Endothelial cell of umbilical vein (primary cell): ENCODE measurements around the gene TTC3. TPM values are rescaled to one million over a fixed set of nuclear protein-coding genes. Genes with fewer than 3 reads are reported as not detected.

ENCODE experiments used
- BruUV-seq: library from RNA; stranded (reverse); fragments of 400-500 nt; replicated peaks from 2 replicates; lab custom pipeline; 2021; lab: Mats Ljungman, UMichigan
- CTCF ChIA-PET: fragments of 300-600, 350-600 bp; sonication (Branson Sonifier 250); formaldehyde crosslinking; loops from one replicate; lab custom pipeline; 2021; ENCODE audit warnings: antibody characterized with exemption, inconsistent platforms; lab: Charles Lee
- POLR2A ChIA-PET: fragments of 300-600, 350-600 bp; sonication (Branson Sonifier 250); formaldehyde crosslinking; loops from one replicate; lab custom pipeline; 2021; ENCODE audit warnings: antibody characterized with exemption, inconsistent platforms; lab: Charles Lee
- DNase-seq: peaks from one replicate; pipeline ENCODE4 v3.0.0-alpha.2; 2011; ENCODE audit warnings: low read depth, low spot score
- FAIRE-seq: peaks from 2 replicates; lab custom pipeline; 2011; peaks lifted over from hg19 to GRCh38; lab: Jason Lieb, UNC
- H2AFZ ChIP-seq: 2 replicates; pipeline ENCODE4 v1.6.0; 2012; ENCODE audit warnings: low read depth, low read length, control low read depth, inconsistent platforms
- H3K27ac ChIP-seq: 2 replicates; pipeline ENCODE4 v1.5.1; 2011; ENCODE audit warnings: low read depth, mild to moderate bottlenecking, control low read depth, low read length, moderate library complexity; ENCODE audit not compliant: insufficient read depth
- H3K27me3 ChIP-seq, 2 experiments: 2 replicates each; pipeline versions ENCODE4 v1.6.0 to v1.6.1; 2011; ENCODE audit warnings: low read length in 2 of 2, mixed read lengths in 1 of 2; ENCODE audit not compliant: control insufficient read depth in 2 of 2, insufficient read depth in 2 of 2
- H3K36me3 ChIP-seq, 2 experiments: 2 replicates in 1 of 2; 3 replicates in 1 of 2; pipeline ENCODE4 v1.5.1; 2011; ENCODE audit warnings: low read length in 2 of 2, mild to moderate bottlenecking in 1 of 2, moderate library complexity in 1 of 2; ENCODE audit not compliant: control insufficient read depth in 2 of 2, insufficient read depth in 2 of 2; ENCODE audit errors: extremely low read depth in 1 of 2
- H3K4me1 ChIP-seq: 3 replicates; pipeline ENCODE4 v1.5.1; 2011; ENCODE audit warnings: mild to moderate bottlenecking, low read length; ENCODE audit not compliant: control insufficient read depth, insufficient read depth; ENCODE audit errors: extremely low read depth
- H3K4me2 ChIP-seq: 2 replicates; pipeline ENCODE4 v1.6.1; 2011; ENCODE audit warnings: low read length, control low read depth, mixed read lengths; ENCODE audit not compliant: insufficient read depth
- H3K4me3 ChIP-seq, 3 experiments: fragments of 200-600 bp in 1 of 3; sonication (generic), shearing (Covaris generic) in 1 of 3; replicated peaks in 1 of 3; 2 replicates each; pipeline ENCODE4 v1.5.1; 2011 to 2016; ENCODE audit warnings: control low read depth in 3 of 3, low read length in 3 of 3, mild to moderate bottlenecking in 2 of 3, inconsistent platforms in 1 of 3, low read depth in 1 of 3, moderate library complexity in 1 of 3; ENCODE audit not compliant: insufficient read depth in 1 of 3
- H3K79me2 ChIP-seq: 2 replicates; pipeline ENCODE4 v1.6.0; 2012; ENCODE audit warnings: low read length, inconsistent platforms; ENCODE audit not compliant: control insufficient read depth, insufficient read depth
- H3K9ac ChIP-seq: replicated peaks from 2 replicates; pipeline ENCODE3; 2011; ENCODE audit warnings: low read length, control low read depth; ENCODE audit not compliant: insufficient read depth; ENCODE audit errors: extremely low read depth
- H3K9me1 ChIP-seq: replicated peaks from 3 replicates; pipeline ENCODE4 v1.6.0; 2011; ENCODE audit warnings: mild to moderate bottlenecking, low read length; ENCODE audit not compliant: control insufficient read depth, insufficient read depth; ENCODE audit errors: extremely low read depth
- H3K9me3 ChIP-seq: replicated peaks from 2 replicates; pipeline ENCODE4 v1.5.1; 2012; ENCODE audit warnings: low read length, inconsistent platforms; ENCODE audit not compliant: control insufficient read depth, insufficient read depth
- H4K20me1 ChIP-seq: replicated peaks from 2 replicates; pipeline ENCODE3; 2011; ENCODE audit warnings: mild to moderate bottlenecking, low read length; ENCODE audit not compliant: control insufficient read depth, insufficient read depth; ENCODE audit errors: extremely low read depth
- CTCF ChIP-seq, 2 donors: IDR thresholded peaks; 1 replicate in 1 of 2; 2 replicates in 1 of 2; pipeline ENCODE4 v1.5.1; 2011; ENCODE audit warnings: low read length in 2 of 2, mild to moderate bottlenecking in 2 of 2, moderate library complexity in 2 of 2, control low read depth in 1 of 2, inconsistent platforms in 1 of 2, low read depth in 1 of 2; ENCODE audit not compliant: insufficient read depth in 1 of 2; ENCODE audit errors: extremely low read depth in 1 of 2
- EZH2 ChIP-seq: IDR thresholded peaks from 2 replicates; pipeline ENCODE4 v1.6.1; 2012; ENCODE audit warnings: borderline replicate concordance, low read depth, mild to moderate bottlenecking, moderate library complexity, low read length, inconsistent platforms; ENCODE audit not compliant: severe bottlenecking
- FOS ChIP-seq: IDR thresholded peaks from 2 replicates; pipeline ENCODE4 v1.6.1; 2011; ENCODE audit warnings: mild to moderate bottlenecking, low read length, moderate library complexity, borderline replicate concordance; ENCODE audit not compliant: insufficient read depth
- GATA2 ChIP-seq: IDR thresholded peaks from 2 replicates; pipeline ENCODE4 v1.7.0; 2011; ENCODE audit warnings: low read depth, mild to moderate bottlenecking, moderate library complexity, mixed read lengths, low read length; ENCODE audit not compliant: insufficient read length, insufficient read depth
- JUN ChIP-seq: IDR thresholded peaks from 2 replicates; pipeline ENCODE4 v1.6.1; 2011; ENCODE audit warnings: borderline replicate concordance, low read depth; ENCODE audit not compliant: insufficient read length, insufficient read depth
- MAX ChIP-seq: IDR thresholded peaks from 2 replicates; pipeline ENCODE4 v1.6.1; 2011; ENCODE audit not compliant: insufficient read depth, insufficient read length
- MYC ChIP-seq: IDR thresholded peaks from one replicate; pipeline ENCODE4 v1.6.1; 2011; ENCODE audit warnings: mild to moderate bottlenecking, low read depth, low read length
- POLR2A ChIP-seq: IDR thresholded peaks from 2 replicates; pipeline ENCODE4 v1.6.1; 2012; ENCODE audit warnings: low read depth, mild to moderate bottlenecking, control low read depth, low read length
- POLR2AphosphoS5 ChIP-seq: IDR thresholded peaks from 2 replicates; pipeline ENCODE4 v1.6.1; 2012; ENCODE audit warnings: low read depth, mild to moderate bottlenecking, control low read depth, low read length, moderate library complexity; ENCODE audit not compliant: insufficient read depth
- dilution Hi-C: fragments of 300-500 bp; cut with MboI; formaldehyde crosslinking; loops from one replicate; pipeline ENCODE4 v1.15.0; 2019; ENCODE audit warnings: low sequenced_read_pairs; ENCODE audit not compliant: extremely low pct_ligation_motif_present
- intact Hi-C: fragments of 100-400 bp; cut with micrococcal nuclease; formaldehyde crosslinking; loops from one replicate; pipeline ENCODE4 v1.10.0; 2022
- polyA plus RNA-seq, 4 experiments: library from polyadenylated mRNA; depleted of rRNA in 3 of 4; stranded (reverse) in 3 of 4; unstranded in 1 of 4; fragments of >200 nt; gene quantifications; 2 replicates each; pipeline versions ENCODE4 v1.2.1 to v1.2.3, GENCODE V29; 2011 to 2012; ENCODE audit warnings: missing spikeins in 1 of 4
- total RNA-seq: library from RNA; stranded (reverse); gene quantifications from 2 replicates; pipeline ENCODE4 v1.2.3, GENCODE V29; 2021

TTC3 gene
- total and polyA plus RNA-seq, 2 donors (not counting 3 experiments of a cell fraction or from before 2014, with no cell fraction given) = 26.2 to 113 TPM

GRCh38 chr21:37196847-37197246 lies 123.8 kb downstream of the TTC3 start:
- FAIRE-seq = no peak
- no peak for DNase-seq
- no TSS peak for BruUV-seq
- no peak overlapping the region for H3K9ac ChIP-seq
- no peaks in the 10 kb centered on the region for H3K9me3 ChIP-seq
- no peaks in the 10 kb centered on the region for H3K9me1 ChIP-seq
- no peaks in the 10 kb centered on the region for H4K20me1 ChIP-seq
- CTCF ChIA-PET = no interaction called here
- no peaks in the 10 kb centered on the region for H3K79me2 ChIP-seq
- H3K4me1 ChIP-seq = no peaks in the 10 kb centered on the region
- H3K27ac ChIP-seq = no peak overlapping the region
- intact Hi-C loops = no loop called here
- no peaks in the 10 kb centered on the region for H3K27me3 ChIP-seq
- no peak overlapping the region for H2AFZ ChIP-seq
- no peak overlapping the region for H3K4me2 ChIP-seq
- POLR2A ChIA-PET = no interaction called here
- peaks cover 13 to 22% of the 10 kb centered on the region in 2 experiments for H3K36me3 ChIP-seq
- dilution Hi-C loops = no loop called here
- TF ChIP-seq POLR2A = no peak
- TF ChIP-seq MAX = no peak
- TF ChIP-seq GATA2 = no peak
- no peak for TF ChIP-seq JUN
- no peak for TF ChIP-seq CTCF (IDR thresholded peaks at IDR 0.05; ENCODE audit: extremely low read depth in 1 of 2, insufficient read depth in 1 of 2, low read depth in 1 of 2, low read length in 2 of 2)
- TF ChIP-seq FOS = no peak
- no peak for TF ChIP-seq POLR2AphosphoS5
- no peak for TF ChIP-seq MYC
- no peak for TF ChIP-seq EZH2
- no peak overlapping the region for H3K4me3 ChIP-seq
